GM12878 (cell line): ENCODE data around the gene SLC20A1. TPM values are rescaled to one million over a fixed set of nuclear protein-coding genes. Genes with fewer than 3 reads are reported as not detected.

Experiments
- ATAC-seq: fragments of 200-7000 bp; cut with Tn5 transposase; 3 replicates; pipeline ENCODE4 v1.9.1; 2020; ENCODE audit warnings: mild to moderate bottlenecking, moderate library complexity
- BruUV-seq: library from RNA; stranded (reverse); fragments of 400-500 nt; replicated peaks from 2 replicates; lab custom pipeline; 2021; lab: Mats Ljungman, UMichigan
- CTCF ChIA-PET: fragments of 300-600 bp; sonication (Branson Sonifier 250); formaldehyde crosslinking; extraction: SDS; loops from one replicate; lab custom pipeline; 2021; ENCODE audit warnings: inconsistent platforms; lab: Yijun Ruan, JAX
- POLR2A ChIA-PET: fragments of 350-600 bp; formaldehyde crosslinking; extraction: SDS; loops from one replicate; lab custom pipeline; 2021; ENCODE audit warnings: inconsistent platforms; lab: Charles Lee
- RAD21 ChIA-PET: fragments of 300-600 bp; sonication (Branson Sonifier 250); formaldehyde crosslinking; loops from one replicate; lab custom pipeline; 2023; ENCODE audit warnings: antibody characterized with exemption; ENCODE audit not compliant: unreplicated experiment; lab: Charles Lee
- SMC1A ChIA-PET: fragments of 300-600 bp; sonication (Branson Sonifier 250); formaldehyde crosslinking; loops from one replicate; lab custom pipeline; 2023; ENCODE audit not compliant: unreplicated experiment, uncharacterized antibody; lab: Charles Lee
- DNase-seq: peaks from one replicate; pipeline ENCODE4 v3.0.0-alpha.2; 2011; ENCODE audit warnings: low read depth, low spot score
- FAIRE-seq: peaks from 3 replicates; lab custom pipeline; 2011; peaks lifted over from hg19 to GRCh38; lab: Jason Lieb, UNC
- H2AFZ ChIP-seq: 2 replicates; pipeline ENCODE4 v1.6.0; 2011; ENCODE audit warnings: low read depth, low read length, control low read depth; ENCODE audit not compliant: control insufficient read depth
- H3K27ac ChIP-seq: 2 replicates; pipeline ENCODE4 v1.5.1; 2011; ENCODE audit warnings: control low read depth; ENCODE audit not compliant: control insufficient read depth, insufficient read depth
- H3K27me3 ChIP-seq, 2 experiments: replicated peaks in 1 of 2; 2 replicates each; pipeline versions ENCODE4 v1.6.0 to v1.6.1; 2011; ENCODE audit warnings: low read length in 1 of 2; ENCODE audit not compliant: control insufficient read depth in 2 of 2, insufficient read depth in 2 of 2
- H3K36me3 ChIP-seq, 2 experiments: 2 replicates each; pipeline ENCODE4 v1.5.1; 2011; ENCODE audit warnings: low read length in 1 of 2; ENCODE audit not compliant: control insufficient read depth in 2 of 2, insufficient read depth in 2 of 2
- H3K4me1 ChIP-seq: 2 replicates; pipeline ENCODE4 v1.6.1; 2011; ENCODE audit warnings: mild to moderate bottlenecking, low read length, moderate library complexity, mixed read lengths; ENCODE audit not compliant: control insufficient read depth, insufficient read depth
- H3K4me2 ChIP-seq: 2 replicates; pipeline ENCODE4 v1.6.0; 2011; ENCODE audit warnings: control low read depth; ENCODE audit not compliant: control insufficient read depth, insufficient read depth
- H3K4me3 ChIP-seq: fragments of 200-600 bp; sonication (generic); 2 replicates; pipeline ENCODE4 v1.5.1; 2016
- H3K79me2 ChIP-seq: 2 replicates; pipeline ENCODE4 v1.6.0; 2011; ENCODE audit warnings: low read length; ENCODE audit not compliant: control insufficient read depth, insufficient read depth
- H3K9ac ChIP-seq: 2 replicates; pipeline ENCODE4 v1.8.0; 2011; ENCODE audit warnings: low read length, control low read depth, mixed read lengths; ENCODE audit not compliant: control insufficient read depth, insufficient read depth
- H3K9me3 ChIP-seq: replicated peaks from 3 replicates; pipeline ENCODE4 v1.5.1; 2011; ENCODE audit warnings: mild to moderate bottlenecking, low read length; ENCODE audit not compliant: control insufficient read depth, insufficient read depth
- H4K20me1 ChIP-seq: 2 replicates; pipeline ENCODE4 v1.6.0; 2011; ENCODE audit not compliant: control insufficient read depth, insufficient read depth
- CBX5 ChIP-seq: sonication (generic); IDR thresholded peaks from 2 replicates; pipeline ENCODE4 v1.6.1; 2016; ENCODE audit warnings: low read depth, moderate library complexity, mild to moderate bottlenecking, inconsistent platforms
- GATAD2B ChIP-seq: fragments of 450-650 bp; conservative IDR thresholded peaks from 2 replicates; pipeline ENCODE4 v1.6.1; 2017; ENCODE audit warnings: low read depth, mild to moderate bottlenecking, moderate library complexity
- IRF4 ChIP-seq: IDR thresholded peaks from 2 replicates; pipeline ENCODE4 v1.6.1; 2011; ENCODE audit warnings: low read depth, low read length
- KAT2A ChIP-seq: conservative IDR thresholded peaks from 2 replicates; pipeline ENCODE4 v1.6.1; 2011; ENCODE audit warnings: low read depth, low read length; ENCODE audit not compliant: control insufficient read depth
- NKRF ChIP-seq: fragments of 450-650 bp; conservative IDR thresholded peaks from 2 replicates; pipeline ENCODE4 v1.6.1; 2017; ENCODE audit warnings: mild to moderate bottlenecking, moderate library complexity
- NR2C1 ChIP-seq: fragments of 450-650 bp; IDR thresholded peaks from 2 replicates; pipeline ENCODE4 v1.6.1; 2017; ENCODE audit warnings: antibody characterized with exemption, mild to moderate bottlenecking, moderate library complexity
- NR2F1 ChIP-seq: fragments of 450-650 bp; conservative IDR thresholded peaks from 2 replicates; pipeline ENCODE4 v1.6.1; 2017; ENCODE audit warnings: mild to moderate bottlenecking
- RAD21 ChIP-seq: IDR thresholded peaks from 2 replicates; pipeline ENCODE4 v1.6.1; 2011; ENCODE audit warnings: mild to moderate bottlenecking, low read depth, low read length, moderate library complexity; ENCODE audit not compliant: insufficient read depth
- RAD51 ChIP-seq: fragments of 450-650 bp; IDR thresholded peaks from 2 replicates; pipeline ENCODE4 v1.6.1; 2016; ENCODE audit warnings: moderate library complexity, mild to moderate bottlenecking, inconsistent platforms
- SIN3A ChIP-seq: IDR thresholded peaks from 2 replicates; pipeline ENCODE4 v1.6.1; 2012; ENCODE audit warnings: low read depth, low read length, improper control_type of control experiment
- ZNF207 ChIP-seq: fragments of 450-650 bp; IDR thresholded peaks from 2 replicates; pipeline ENCODE4 v1.6.1; 2014; ENCODE audit warnings: antibody characterized with exemption, mild to moderate bottlenecking, borderline replicate concordance
- WGBS: methylation state at CpG from one replicate; pipeline ENCODE4 v1.1.6; 2016; ENCODE audit warnings: low lambda C conversion rate; ENCODE audit not compliant: insufficient replicate concordance, insufficient coverage; ENCODE audit errors: missing lambda C conversion rate; 5-methylcytosine and 5-hydroxymethylcytosine counted together
- in situ Hi-C: fragments of 300-500 bp; cut with MboI; formaldehyde crosslinking; loops from 9 replicates; pipeline ENCODE4 v1.14.3; 2018; ENCODE audit warnings: mixed read lengths
- intact Hi-C: fragments of 100-400 bp; cut with micrococcal nuclease; formaldehyde crosslinking; loops from one replicate; pipeline ENCODE4 v1.14.2; 2022; ENCODE audit not compliant: unreplicated experiment
- polyA plus RNA-seq, 11 experiments: library from polyadenylated mRNA; depleted of rRNA in 4 of 11; unstranded in 6 of 11; stranded (reverse) in 5 of 11; fragments of >200 nt; fragmentation: Nextera tagmentation in 4 of 11; fragmentation: Illumina TruSeq in 1 of 11; extraction: Ambion mirVana in 4 of 11; extraction: Trizol in 1 of 11; gene quantifications; 1 replicate in 1 of 11; 2 replicates in 10 of 11; pipeline versions ENCODE4 v1.2.1 to v1.2.3, GENCODE V29; 2011 to 2016; ENCODE audit warnings: inconsistent platforms in 2 of 11, missing spikeins in 2 of 11, low read depth in 1 of 11
- total RNA-seq, 4 experiments: library from RNA; depleted of rRNA in 3 of 4; stranded (reverse); fragments of >200 nt in 3 of 4; fragmentation: Illumina TruSeq in 1 of 4; extraction: Trizol in 1 of 4; gene quantifications; 2 replicates each; pipeline versions ENCODE4 v1.2.1 to v1.2.3, GENCODE V29; 2013 to 2021

The SLC20A1 gene
- total and polyA plus RNA-seq, 10 of the 15 experiments (the other 5 are each of a cell fraction or from before 2014, with no cell fraction given) = 21.2 to 59.1 (median 43.2) TPM

- Histone ChIP-seq H3K9ac (no peak overlapping the region), H3K79me2 (no peaks in the 10 kb centered on the region), H4K20me1 (no peaks in the 10 kb centered on the region), H3K27me3 (no peaks in the 10 kb centered on the region), H3K4me1 (peaks cover 30% of the 10 kb centered on the region), H3K27ac (no peak overlapping the region), H3K9me3 (no peaks in the 10 kb centered on the region), H2AFZ (no peak overlapping the region), H3K4me3 (no peak overlapping the region), H3K36me3 (no peaks in the 10 kb centered on the region), H3K4me2 (no peak overlapping the region)
- ATAC-seq (no peak), FAIRE-seq (no peak), DNase-seq (no peak)
- RAD21 ChIA-PET = interaction anchor here (0.9 to 16.3 kb wide), 10 partner anchors 12 to 311 kb away, joined by 3 to 494 read pairs (median 26); partner anchors contain the start of genes NT5DC4 and SLC20A1
- TF ChIP-seq IRF4 (no peak), NR2C1 (no peak), NR2F1 (no peak), KAT2A (no peak), ZNF207 (no peak), RAD51 (no peak), GATAD2B (no peak), CBX5 (no peak), RAD21 (no peak), SIN3A (no peak), NKRF (no peak)
- in situ Hi-C loops (no loop called here), intact Hi-C loops (no loop called here)
- 56% methylated on average over 4 of the region's 4 CpGs for WGBS
- POLR2A ChIA-PET = interaction anchor here (1.1 to 13.6 kb wide), 7 partner anchors 15 to 96 kb away, joined by 3 to 143 read pairs (median 13); partner anchors contain the start of gene SLC20A1
- SMC1A ChIA-PET = interaction anchor here (1.0 to 15.4 kb wide), 13 partner anchors 9 to 255 kb away, joined by 3 to 455 read pairs (median 5); partner anchors contain the start of genes NT5DC4 and SLC20A1
- BruUV-seq = no TSS peak
- CTCF ChIA-PET = interaction anchor here (1.0 to 16.6 kb wide), 12 partner anchors 10 to 312 kb away, joined by 3 to 671 read pairs (median 12); partner anchors contain the start of gene SLC20A1
Observed at GRCh38 chr2:112630268-112630667, 15.5 kb upstream of the SLC20A1 start.
